Measurements from ENCODE around the gene TIMM10.

DNA sequence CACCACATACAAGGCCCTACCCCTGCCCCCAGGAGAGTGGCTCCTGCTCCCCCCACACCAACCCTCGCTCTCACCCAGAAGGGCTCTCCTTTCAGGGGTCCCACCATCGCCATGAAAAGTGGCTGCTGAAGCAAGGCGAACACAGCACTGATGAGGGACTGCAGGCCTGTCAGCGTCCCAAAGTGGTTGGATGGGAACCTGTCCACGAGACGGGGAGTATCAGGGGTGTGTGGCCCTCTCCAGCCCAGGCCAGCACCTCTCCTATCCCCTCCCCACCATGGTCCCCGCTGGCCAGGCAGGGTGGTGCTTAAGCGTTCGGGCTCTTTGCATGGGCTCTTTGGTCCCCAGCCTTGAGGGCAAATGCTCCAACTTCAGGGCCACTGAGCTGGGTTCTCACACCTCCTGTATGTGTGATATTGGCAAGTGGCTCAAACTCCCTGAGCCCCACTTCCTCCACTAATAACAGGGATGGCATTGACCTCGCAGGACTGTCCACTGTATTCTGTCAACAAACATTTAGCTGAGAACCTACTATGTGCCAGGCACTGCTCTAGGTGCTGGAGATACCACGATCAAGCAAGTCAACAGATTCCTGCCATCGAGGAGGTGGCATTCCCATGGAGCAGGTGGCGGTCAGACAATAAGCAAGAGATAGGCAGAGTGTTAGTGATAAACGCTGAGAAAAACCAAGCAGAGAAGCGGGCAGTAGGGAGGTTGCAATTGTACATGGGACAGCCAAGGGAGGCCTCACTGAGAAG, 43.4 kb downstream of the TIMM10 start:
- TF ChIP-seq SUZ12 (IDR thresholded peaks at IDR 0.05; ENCODE audit: extremely low read depth, insufficient read depth, insufficient read length), result no peak
- no peak for TF ChIP-seq ZNF274 (IDR thresholded peaks at IDR 0.05; ENCODE audit: low read depth, low read length)
- TF ChIP-seq YY1 (IDR thresholded peaks at IDR 0.05; ENCODE audit: insufficient read depth, insufficient read length), result no peak
